Gastroesophageal sphincter (tissue), 3 donors: ENCODE measurements around the gene ARHGEF7.

Experiments used
- EP300 ChIP-seq: sonication (generic); formaldehyde crosslinking; IDR thresholded peaks from one replicate; pipeline ENCODE4 v1.6.1; 2017; ENCODE audit warnings: antibody characterized with exemption, mild to moderate bottlenecking
- POLR2A ChIP-seq, 2 donors: fragments of 450-650 bp; IDR thresholded peaks; one replicate each; pipeline ENCODE4 v1.6.1; 2017; ENCODE audit warnings: antibody characterized with exemption in 2 of 2, mild to moderate bottlenecking in 2 of 2, moderate library complexity in 1 of 2
- POLR2AphosphoS5 ChIP-seq: sonication (generic); formaldehyde crosslinking; IDR thresholded peaks from one replicate; pipeline ENCODE4 v1.6.1; 2017; ENCODE audit warnings: antibody characterized with exemption
- TF ChIP-seq, protein P1 (sequence below), 4 experiments: fragments of 200-600 bp in 2 of 4; fragments of 450-650 bp in 2 of 4; sonication (generic) in 1 of 4; IDR thresholded peaks; one replicate each; pipeline ENCODE4 v1.5.1; 2017 to 2019; ENCODE audit warnings: antibody characterized with exemption in 4 of 4, mild to moderate bottlenecking in 2 of 4, moderate library complexity in 2 of 4

DNA sequence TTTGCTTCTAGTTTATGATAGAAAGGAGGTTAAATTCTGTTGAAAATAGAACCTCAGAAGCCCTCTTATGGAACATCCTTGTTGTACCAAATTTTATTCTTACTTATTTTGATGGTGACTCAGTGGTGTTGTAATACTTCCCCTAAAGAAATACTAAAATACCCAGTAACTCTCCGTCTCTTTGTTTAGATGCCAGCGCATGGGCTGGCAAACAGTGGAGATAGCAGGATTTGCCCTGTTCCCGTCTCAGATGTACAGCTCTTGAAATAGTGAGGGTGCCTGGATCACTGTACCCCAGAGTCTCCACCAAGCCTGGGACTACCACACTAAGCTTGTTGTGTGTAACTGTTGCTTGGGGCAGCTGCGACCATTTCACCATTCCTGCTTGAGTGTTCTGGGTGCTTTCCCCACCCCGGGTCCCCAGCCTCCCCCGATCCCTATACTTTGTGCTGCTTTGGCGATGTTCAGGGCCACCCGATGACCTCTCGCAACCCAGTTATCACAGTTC, 138.3 kb downstream of the ARHGEF7 start:
- TF ChIP-seq EP300 (no peak), POLR2A (IDR thresholded peaks at IDR 0.05) (no peak), POLR2AphosphoS5 (no peak)
- TF ChIP-seq, protein P1, sequence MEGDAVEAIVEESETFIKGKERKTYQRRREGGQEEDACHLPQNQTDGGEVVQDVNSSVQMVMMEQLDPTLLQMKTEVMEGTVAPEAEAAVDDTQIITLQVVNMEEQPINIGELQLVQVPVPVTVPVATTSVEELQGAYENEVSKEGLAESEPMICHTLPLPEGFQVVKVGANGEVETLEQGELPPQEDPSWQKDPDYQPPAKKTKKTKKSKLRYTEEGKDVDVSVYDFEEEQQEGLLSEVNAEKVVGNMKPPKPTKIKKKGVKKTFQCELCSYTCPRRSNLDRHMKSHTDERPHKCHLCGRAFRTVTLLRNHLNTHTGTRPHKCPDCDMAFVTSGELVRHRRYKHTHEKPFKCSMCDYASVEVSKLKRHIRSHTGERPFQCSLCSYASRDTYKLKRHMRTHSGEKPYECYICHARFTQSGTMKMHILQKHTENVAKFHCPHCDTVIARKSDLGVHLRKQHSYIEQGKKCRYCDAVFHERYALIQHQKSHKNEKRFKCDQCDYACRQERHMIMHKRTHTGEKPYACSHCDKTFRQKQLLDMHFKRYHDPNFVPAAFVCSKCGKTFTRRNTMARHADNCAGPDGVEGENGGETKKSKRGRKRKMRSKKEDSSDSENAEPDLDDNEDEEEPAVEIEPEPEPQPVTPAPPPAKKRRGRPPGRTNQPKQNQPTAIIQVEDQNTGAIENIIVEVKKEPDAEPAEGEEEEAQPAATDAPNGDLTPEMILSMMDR (IDR thresholded peaks at IDR 0.05): no peak
